ENCODE data around the gene TAPBP.
"Not testable (repeated sequence)": the region's sequence is repeated elsewhere in the genome, so short reads cannot be mapped to it uniquely, and the experiment has no call there.

TAPBP gene

GRCh38 chr6:33278392-33278741 lies 35.5 kb downstream of the TAPBP start:
- H3K27ac ChIP-seq: peak overlapping the region in 8 of 11 experiments; percentile 78 to 99 (median 86); a peak in 11 of 22 replicates
- H3K4me3 ChIP-seq: peak overlapping the region; percentile 69 to 92 (median 86); a peak in 16 of 20 replicates
- H3K4me2 ChIP-seq: peak overlapping the region; percentile 90 to 99 (median 97)
- H3K36me3 ChIP-seq: peaks cover 65 to 90% (median 83%) of the 10 kb centered on the region in 11 experiments
- no peaks in the 10 kb centered on the region for H3K27me3 ChIP-seq
- H3K9me3 ChIP-seq (replicated peaks in 1 of 11): no peaks in the 10 kb centered on the region
- H4K20me1 ChIP-seq: peaks cover 28 to 94% (median 78%) of the 10 kb centered on the region in 11 experiments; a peak in 21 of 22 replicates
- TF ChIP-seq Cebpa-rat (IDR thresholded peaks at IDR 0.05): no peak
- H3K4me1 ChIP-seq: peaks cover 65 to 83% (median 71%) of the 10 kb centered on the region in 10 experiments
- H3K9ac ChIP-seq: peak overlapping the region; percentile 83 to 99 (median 95); a peak in 20 of 22 replicates

- Histone ChIP-seq H3K27ac (peak overlapping the region; percentile 78 to 99 (median 84)), H4K20me1 (peaks cover 33 to 96% (median 84%) of the 10 kb centered on the region in 11 experiments; a peak in 21 of 22 replicates), H3K4me3 (peak overlapping the region; percentile 69 to 92 (median 86)), H3K4me1 (peaks cover 71 to 88% (median 77%) of the 10 kb centered on the region in 10 experiments), H3K36me3 (peaks cover 65 to 90% (median 83%) of the 10 kb centered on the region in 11 experiments), H3K9me3 (replicated peaks in 1 of 11) (no peaks in the 10 kb centered on the region), H3K9ac (peak overlapping the region; percentile 83 to 99 (median 95)), H3K27me3 (no peaks in the 10 kb centered on the region), H3K4me2 (peak overlapping the region; percentile 90 to 99 (median 97))
- no peak for TF ChIP-seq Cebpa-rat (IDR thresholded peaks at IDR 0.05)
These were observed 36.1 kb downstream of the TAPBP start for GRCh38 chr6:33277663-33278391.

GRCh38 chr6:33276864-33277662 lies 36.8 kb downstream of the TAPBP start, which contains the start of gene B3GALT4:
B3GALT4 (plus strand) TSS chr6:33277123; CDS start chr6:33277420, 297 bp downstream.
- no peaks in the 10 kb centered on the region for H3K27me3 ChIP-seq
- H4K20me1 ChIP-seq: peaks cover 35 to 95% (median 84%) of the 10 kb centered on the region in 11 experiments; a peak in 21 of 22 replicates
- H3K9ac ChIP-seq: peak within 1 kb of the TSS; percentile 83 to 99 (median 95)
- no peaks in the 10 kb centered on the region for H3K9me3 ChIP-seq (replicated peaks in 1 of 11)
- H3K36me3 ChIP-seq: peaks cover 59 to 87% (median 80%) of the 10 kb centered on the region in 11 experiments
- peak within 1 kb of the TSS; percentile 78 to 99 (median 84) for H3K27ac ChIP-seq
- peak within 1 kb of the TSS; percentile 90 to 99 (median 97) for H3K4me2 ChIP-seq
- H3K4me1 ChIP-seq: peaks cover 71 to 88% (median 77%) of the 10 kb centered on the region in 10 experiments
- no peak for TF ChIP-seq Cebpa-rat (IDR thresholded peaks at IDR 0.05)
- H3K4me3 ChIP-seq: peak within 1 kb of the TSS; percentile 69 to 92 (median 86)

- H3K4me1 ChIP-seq: peaks cover 71 to 82% (median 77%) of the 10 kb centered on the region in 10 experiments
- H3K27ac ChIP-seq: peak overlapping the region; percentile 78 to 99 (median 84)
- H3K36me3 ChIP-seq: peaks cover 58 to 81% (median 74%) of the 10 kb centered on the region in 11 experiments
- peak overlapping the region; percentile 83 to 99 (median 95) for H3K9ac ChIP-seq
- H3K4me3 ChIP-seq: peak overlapping the region; percentile 69 to 92 (median 86)
- no peaks in the 10 kb centered on the region for H3K9me3 ChIP-seq (replicated peaks in 1 of 11)
- no peaks in the 10 kb centered on the region for H3K27me3 ChIP-seq
- peaks cover 35 to 89% (median 79%) of the 10 kb centered on the region in 11 experiments; a peak in 21 of 22 replicates for H4K20me1 ChIP-seq
- peak overlapping the region; percentile 90 to 99 (median 97) for H3K4me2 ChIP-seq
- no peak for TF ChIP-seq Cebpa-rat (IDR thresholded peaks at IDR 0.05)
These were observed 37.4 kb downstream of the TAPBP start for GRCh38 chr6:33276581-33276863.

- Histone ChIP-seq H4K20me1 (peaks cover 35 to 84% (median 75%) of the 10 kb centered on the region in 11 experiments; a peak in 21 of 22 replicates), H3K4me2 (peak overlapping the region; percentile 90 to 99 (median 97)), H3K9ac (peak overlapping the region; percentile 91 to 99 (median 95)), H3K4me3 (peak overlapping the region; percentile 69 to 92 (median 86)), H3K27ac (peak overlapping the region in 10 of 11 experiments; percentile 78 to 99 (median 86); a peak in 18 of 22 replicates), H3K36me3 (peaks cover 58 to 76% (median 69%) of the 10 kb centered on the region in 11 experiments), H3K4me1 (peaks cover 72 to 78% (median 75%) of the 10 kb centered on the region in 10 experiments)
- H3K27me3 ChIP-seq; H3K9me3 ChIP-seq (replicated peaks in 1 of 11): not testable (repeated sequence)
These were observed 37.9 kb downstream of the TAPBP start for GRCh38 chr6:33275795-33276580.

- H3K36me3 ChIP-seq: peaks cover 56 to 69% (median 62%) of the 10 kb centered on the region in 11 experiments
- H3K27me3 ChIP-seq: no peaks in the 10 kb centered on the region
- peak overlapping the region; percentile 90 to 99 (median 97) for H3K4me2 ChIP-seq
- TF ChIP-seq Cebpa-rat (IDR thresholded peaks at IDR 0.05): no peak
- H3K27ac ChIP-seq: peak overlapping the region in 10 of 11 experiments; percentile 23 to 99 (median 97); a peak in 17 of 22 replicates
- H3K4me1 ChIP-seq: peaks cover 72 to 80% (median 74%) of the 10 kb centered on the region in 10 experiments
- H3K9me3 ChIP-seq (replicated peaks in 1 of 11): no peaks in the 10 kb centered on the region
- peak overlapping the region; percentile 74 to 92 (median 88) for H3K4me3 ChIP-seq
- H4K20me1 ChIP-seq: peaks cover 35 to 66% (median 57%) of the 10 kb centered on the region in 11 experiments; a peak in 21 of 22 replicates
- peak overlapping the region; percentile 91 to 99 (median 95) for H3K9ac ChIP-seq
These were observed 39.7 kb downstream of the TAPBP start for GRCh38 chr6:33273924-33274902.

GRCh38 chr6:33273129-33273923 lies 40.6 kb downstream of the TAPBP start:
- Histone ChIP-seq H3K4me1 (peaks cover 63 to 74% (median 66%) of the 10 kb centered on the region in 10 experiments), H3K4me2 (peak overlapping the region; percentile 90 to 99 (median 97)), H3K9me3 (replicated peaks in 1 of 11) (no peaks in the 10 kb centered on the region), H4K20me1 (peaks cover 35 to 57% (median 49%) of the 10 kb centered on the region in 11 experiments; a peak in 21 of 22 replicates), H3K4me3 (peak overlapping the region; percentile 74 to 92 (median 88)), H3K36me3 (peaks cover 58 to 69% (median 62%) of the 10 kb centered on the region in 11 experiments), H3K27me3 (no peaks in the 10 kb centered on the region), H3K9ac (peak overlapping the region; percentile 91 to 99 (median 95)), H3K27ac (peak overlapping the region; percentile 92 to 99 (median 98); a peak in 21 of 22 replicates)
- TF ChIP-seq Cebpa-rat (IDR thresholded peaks at IDR 0.05): no peak
